Nephron (organoid): ENCODE data around the gene FNDC1.
A peak's percentile ranks its signal among the peaks of the same experiment; 100 is the strongest.

Source experiments
- H3K27ac Mint-ChIP-seq, 3 experiments: 2 replicates each; pipeline ENCODE4 v1.8.0; 2020; ENCODE audit warnings: mixed read lengths in 3 of 3, mild to moderate bottlenecking in 2 of 3, moderate library complexity in 1 of 3
- H3K27me3 Mint-ChIP-seq: 2 replicates; pipeline ENCODE4 v1.8.0; 2021; ENCODE audit warnings: low read depth, mild to moderate bottlenecking, moderate library complexity, mixed read lengths
- H3K36me3 Mint-ChIP-seq: 2 replicates; pipeline ENCODE4 v1.8.0; 2020; ENCODE audit warnings: low read depth, mixed read lengths
- H3K4me1 Mint-ChIP-seq: 2 replicates; pipeline ENCODE4 v1.8.0; 2020; ENCODE audit warnings: mixed read lengths
- H3K4me3 Mint-ChIP-seq, 3 experiments: 2 replicates each; pipeline ENCODE4 v1.8.0; 2020; ENCODE audit warnings: mild to moderate bottlenecking in 3 of 3, mixed read lengths in 3 of 3, moderate library complexity in 2 of 3
- H3K9me3 Mint-ChIP-seq: 2 replicates; pipeline ENCODE4 v1.8.0; 2020; ENCODE audit warnings: mixed read lengths
- CTCF ChIP-seq, 3 experiments: fragments of 200-600 bp; sonication (generic); IDR thresholded peaks; one replicate each; pipeline ENCODE4 v1.5.0; 2021; ENCODE audit warnings: antibody characterized with exemption in 3 of 3; ENCODE audit not compliant: unreplicated experiment in 3 of 3

FNDC1 gene

GRCh38 chr6:159132664-159133063 is 36.5 kb upstream of the FNDC1 start:
- Mint-ChIP-seq H3K4me3 (no peak overlapping the region), H3K9me3 (no peaks in the 10 kb centered on the region), H3K36me3 (no peaks in the 10 kb centered on the region), H3K27me3 (peaks cover 25% of the 10 kb centered on the region), H3K27ac (no peak overlapping the region), H3K4me1 (peaks cover 12% of the 10 kb centered on the region)
- no peak for TF ChIP-seq CTCF (IDR thresholded peaks at IDR 0.05; ENCODE audit: unreplicated experiment in 3 of 3)

- H3K9me3 Mint-ChIP-seq, result no peaks in the 10 kb centered on the region
- TF ChIP-seq CTCF (IDR thresholded peaks at IDR 0.05; ENCODE audit: unreplicated experiment in 3 of 3), result peak; percentile 80 to 84 (median 81)
- H3K27ac Mint-ChIP-seq, result no peak overlapping the region
- no peak overlapping the region for H3K4me3 Mint-ChIP-seq
- no peaks in the 10 kb centered on the region for H3K36me3 Mint-ChIP-seq
- peaks cover 40% of the 10 kb centered on the region for H3K27me3 Mint-ChIP-seq
- H3K4me1 Mint-ChIP-seq, result peaks cover 19% of the 10 kb centered on the region
These were observed 34.4 kb upstream of the FNDC1 start for GRCh38 chr6:159134701-159135364.

- Mint-ChIP-seq H3K4me3 (no peak overlapping the region), H3K27ac (no peak overlapping the region), H3K27me3 (peaks cover 38% of the 10 kb centered on the region), H3K9me3 (no peaks in the 10 kb centered on the region), H3K36me3 (no peaks in the 10 kb centered on the region), H3K4me1 (peaks cover 9% of the 10 kb centered on the region)
- no peak for TF ChIP-seq CTCF (IDR thresholded peaks at IDR 0.05; ENCODE audit: unreplicated experiment in 3 of 3)
These were observed 31.5 kb upstream of the FNDC1 start for GRCh38 chr6:159137676-159138075.

- peaks cover 22% of the 10 kb centered on the region for H3K27me3 Mint-ChIP-seq
- TF ChIP-seq CTCF (IDR thresholded peaks at IDR 0.05; ENCODE audit: unreplicated experiment in 3 of 3), result no peak
- H3K9me3 Mint-ChIP-seq, result no peaks in the 10 kb centered on the region
- no peaks in the 10 kb centered on the region for H3K36me3 Mint-ChIP-seq
- H3K4me3 Mint-ChIP-seq, result no peak overlapping the region
- H3K4me1 Mint-ChIP-seq, result peaks cover 8% of the 10 kb centered on the region
- H3K27ac Mint-ChIP-seq, result no peak overlapping the region
These were observed 26.7 kb upstream of the FNDC1 start for GRCh38 chr6:159142531-159142930.

GRCh38 chr6:159148641-159149040 is 20.6 kb upstream of the FNDC1 start:
- no peaks in the 10 kb centered on the region for H3K36me3 Mint-ChIP-seq
- H3K27me3 Mint-ChIP-seq, result peaks cover 6% of the 10 kb centered on the region
- H3K9me3 Mint-ChIP-seq, result peaks cover 3% of the 10 kb centered on the region
- H3K4me3 Mint-ChIP-seq, result no peak overlapping the region
- TF ChIP-seq CTCF (IDR thresholded peaks at IDR 0.05; ENCODE audit: unreplicated experiment in 3 of 3), result no peak
- H3K4me1 Mint-ChIP-seq, result no peaks in the 10 kb centered on the region
- no peak overlapping the region for H3K27ac Mint-ChIP-seq

GRCh38 chr6:159149641-159150040 is 19.6 kb upstream of the FNDC1 start:
- Mint-ChIP-seq H3K9me3 (peaks cover 3% of the 10 kb centered on the region), H3K4me1 (no peaks in the 10 kb centered on the region), H3K27ac (no peak overlapping the region), H3K27me3 (peaks cover 6% of the 10 kb centered on the region), H3K36me3 (no peaks in the 10 kb centered on the region), H3K4me3 (no peak overlapping the region)
- no peak for TF ChIP-seq CTCF (IDR thresholded peaks at IDR 0.05; ENCODE audit: unreplicated experiment in 3 of 3)
